GM21390 (cell line): ENCODE measurements around the gene PHYKPL.
"Not testable (repeated sequence)": the region's sequence is repeated elsewhere in the genome, so short reads cannot be mapped to it uniquely, and the experiment has no call there.

ENCODE experiments used
- ATAC-seq: cut with Tn5 transposase; IDR thresholded peaks from one replicate; pipeline ENCODE4 v1.9.1; 2021; ENCODE audit not compliant: unreplicated experiment

Gene PHYKPL

DNA sequence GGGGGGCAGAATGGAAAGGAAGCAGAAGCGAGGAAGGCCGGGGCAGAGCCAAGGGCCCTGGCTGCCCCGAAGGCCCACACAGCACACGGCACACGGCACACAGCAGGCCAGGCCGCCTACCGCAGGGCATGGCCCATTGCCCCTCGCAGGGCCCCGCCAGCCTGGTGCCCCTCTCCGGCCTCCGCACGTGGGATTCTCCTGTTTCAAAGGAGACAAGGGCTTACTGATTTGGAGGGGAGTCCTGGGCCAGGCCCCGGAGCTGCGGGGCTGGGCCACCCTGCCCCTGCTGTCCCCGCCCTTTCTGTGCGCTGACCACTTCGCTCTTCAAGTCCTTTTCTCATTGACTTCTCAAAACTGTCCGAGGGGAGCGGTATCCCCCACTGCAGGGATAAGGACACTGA, 7.7 kb upstream of the PHYKPL start:
- no peak for ATAC-seq

DNA sequence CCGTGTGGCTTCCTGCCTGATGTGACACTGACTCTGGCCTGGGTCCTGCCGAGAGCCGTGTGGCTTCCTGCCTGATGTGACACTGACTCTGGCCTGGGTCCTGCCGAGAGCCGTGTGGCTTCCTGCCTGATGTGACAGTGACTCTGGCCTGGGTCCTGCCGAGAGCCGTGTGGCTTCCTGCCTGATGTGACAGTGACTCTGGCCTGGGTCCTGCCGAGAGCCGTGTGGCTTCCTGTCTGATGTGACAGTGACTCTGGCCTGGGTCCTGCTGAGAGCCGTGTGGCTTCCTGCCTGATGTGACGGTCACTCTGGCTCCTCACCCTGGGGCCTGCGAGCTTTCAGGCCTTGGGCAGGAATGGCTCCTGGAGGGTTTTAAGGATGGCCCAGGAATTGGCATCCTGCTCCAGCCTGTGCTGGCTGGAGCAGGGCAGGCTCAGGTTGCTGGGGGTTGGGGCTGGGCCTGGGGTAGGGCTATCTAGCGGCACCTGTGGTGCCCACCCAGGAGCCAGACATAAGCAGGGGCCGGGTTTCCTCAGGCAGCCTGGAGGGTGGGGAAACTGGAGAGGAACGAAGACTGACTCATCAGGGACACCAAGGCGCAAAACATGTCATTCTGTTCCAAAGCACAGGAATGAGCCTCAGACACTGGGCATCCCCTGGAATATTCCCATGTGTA, 7.2 kb upstream of the PHYKPL start:
- ATAC-seq, result not testable (repeated sequence)

DNA sequence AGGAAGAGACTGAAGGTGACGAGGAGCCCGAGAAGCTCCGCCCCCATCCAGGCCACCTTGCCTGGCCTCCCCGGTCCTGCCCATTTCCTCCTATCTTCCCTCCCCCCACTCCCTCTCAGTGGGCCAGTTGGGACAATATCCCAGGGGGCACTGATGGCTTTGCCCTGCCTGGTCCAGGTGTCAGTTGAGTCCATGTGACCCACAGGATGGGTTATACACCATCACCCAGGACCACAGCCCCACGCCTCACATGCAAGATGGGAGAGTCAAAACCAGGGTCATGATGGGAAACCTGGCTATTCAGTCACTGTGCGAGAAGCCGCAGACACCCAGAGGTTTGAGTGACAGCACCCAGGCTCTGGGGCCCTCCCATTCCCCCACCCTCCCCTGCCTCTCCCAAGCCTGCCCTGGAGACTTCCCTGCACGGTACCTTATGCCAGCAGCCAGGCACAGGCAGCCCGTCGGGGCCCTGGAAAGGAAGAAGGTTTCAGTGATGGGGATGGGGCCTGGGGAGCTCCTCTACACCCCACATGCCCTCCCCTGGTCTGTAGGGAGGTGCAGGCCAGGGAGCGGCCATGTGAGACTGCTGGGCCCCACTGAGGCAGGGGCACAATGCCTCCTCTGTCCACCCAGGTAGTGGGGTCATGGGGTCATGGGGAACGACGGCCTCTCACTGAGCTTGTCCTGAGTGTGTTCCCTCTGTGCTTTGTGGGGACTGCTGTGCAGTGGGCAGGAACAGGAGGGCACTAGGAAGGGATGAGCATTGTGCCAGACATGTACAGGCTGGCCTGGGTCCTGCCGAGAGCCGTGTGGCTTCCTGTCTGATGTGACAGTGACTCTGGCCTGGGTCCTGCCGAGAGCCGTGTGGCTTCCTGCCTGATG, 6.3 kb upstream of the PHYKPL start:
- no peak for ATAC-seq

DNA sequence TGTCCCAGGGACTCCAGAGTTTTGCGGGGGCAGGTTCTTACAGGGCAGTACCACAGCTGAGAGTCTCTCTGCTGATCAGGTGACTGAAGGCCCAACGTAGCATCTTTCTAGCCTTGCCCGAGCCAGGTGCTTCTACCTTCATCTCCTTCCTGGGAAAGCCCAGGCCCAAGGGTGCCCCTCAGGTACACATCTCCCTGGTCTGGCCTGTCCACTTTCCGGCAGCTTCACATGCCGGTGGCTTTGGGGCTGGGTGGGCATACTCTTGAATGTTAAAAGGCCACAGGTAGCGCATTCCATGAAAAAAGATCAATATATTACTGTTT, 5.7 kb upstream of the PHYKPL start:
- no peak for ATAC-seq

DNA sequence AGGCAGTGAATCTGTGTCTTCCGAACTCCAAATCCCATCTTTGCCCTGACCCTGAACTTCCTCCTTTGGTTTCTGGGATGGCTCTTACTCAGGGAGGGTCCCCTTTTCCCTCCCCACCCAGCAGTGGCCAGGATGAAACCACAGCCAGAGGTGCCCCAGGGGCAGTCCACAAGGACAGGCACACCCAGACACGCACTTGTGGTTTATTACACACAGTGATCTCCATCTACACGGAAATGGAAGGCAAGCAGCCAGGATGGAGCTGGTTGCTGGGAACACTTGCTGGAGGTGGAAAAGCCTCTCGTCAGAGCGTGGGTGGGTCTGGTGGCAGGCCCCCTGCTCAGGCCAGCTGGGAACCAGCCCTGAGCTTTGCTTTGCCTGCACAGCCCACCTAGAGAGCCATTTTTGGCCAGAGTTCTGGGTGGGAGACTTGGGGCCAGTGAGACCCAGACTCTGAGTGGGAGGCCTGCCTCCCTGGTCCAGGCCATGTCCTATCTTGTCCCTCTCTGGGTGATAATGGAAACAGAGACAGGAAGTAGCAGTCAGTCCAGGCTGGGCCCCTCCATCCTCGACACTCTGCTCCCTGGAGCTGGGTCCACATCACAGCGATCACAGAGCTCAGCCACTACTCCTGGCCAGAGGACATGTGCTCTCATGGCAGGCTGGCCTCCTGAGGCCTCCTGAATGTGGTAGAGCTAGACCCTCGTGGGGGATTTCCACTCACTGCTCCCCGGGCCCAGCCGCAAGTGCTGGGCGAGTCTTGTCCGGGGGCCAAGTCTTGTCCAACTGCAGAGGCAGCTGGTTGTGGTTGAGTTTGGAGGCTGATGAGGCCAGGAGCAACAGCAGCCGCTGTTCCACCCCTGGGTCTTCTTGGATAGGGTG, 5.1 kb upstream of the PHYKPL start:
- ATAC-seq, result no peak

DNA sequence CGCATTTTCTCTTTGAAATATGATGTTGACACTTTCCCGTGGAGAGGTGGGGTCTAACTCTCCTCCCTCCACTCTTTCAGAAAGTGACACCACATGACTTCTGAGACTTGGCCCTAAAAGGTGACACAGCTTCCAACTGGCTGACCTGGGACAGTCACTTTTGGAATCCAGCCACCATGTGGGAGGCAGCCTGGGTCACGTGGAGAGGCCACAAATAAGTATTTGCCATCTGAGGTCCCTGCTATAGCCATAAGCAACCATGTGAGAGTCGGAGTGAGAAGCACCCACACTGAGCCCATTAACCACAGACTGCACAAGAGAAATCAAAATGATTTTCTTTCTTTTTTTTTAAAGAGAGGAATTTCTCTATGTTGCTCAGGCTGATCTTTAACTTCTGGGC, 4.1 kb upstream of the PHYKPL start:
- no peak for ATAC-seq

DNA sequence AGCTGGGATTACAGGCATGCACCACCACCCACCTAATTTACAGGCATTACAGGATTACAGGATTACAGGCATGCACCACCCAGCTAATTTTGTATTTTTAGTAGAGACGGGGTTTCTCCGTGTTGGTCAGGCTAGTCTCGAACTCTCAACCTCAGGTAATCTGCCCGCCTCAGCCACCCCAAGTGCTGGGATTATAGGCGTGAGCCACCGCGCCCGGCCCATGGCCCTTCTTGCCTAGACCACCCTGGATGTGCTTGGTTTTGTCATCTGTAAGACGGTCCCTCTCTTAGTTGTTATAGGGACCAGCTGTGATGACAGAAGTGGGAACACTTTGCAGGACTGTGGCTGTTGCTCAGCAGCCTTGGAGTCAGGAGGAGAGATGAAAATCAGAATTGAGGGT, 3.5 kb upstream of the PHYKPL start:
- ATAC-seq, result no peak

DNA sequence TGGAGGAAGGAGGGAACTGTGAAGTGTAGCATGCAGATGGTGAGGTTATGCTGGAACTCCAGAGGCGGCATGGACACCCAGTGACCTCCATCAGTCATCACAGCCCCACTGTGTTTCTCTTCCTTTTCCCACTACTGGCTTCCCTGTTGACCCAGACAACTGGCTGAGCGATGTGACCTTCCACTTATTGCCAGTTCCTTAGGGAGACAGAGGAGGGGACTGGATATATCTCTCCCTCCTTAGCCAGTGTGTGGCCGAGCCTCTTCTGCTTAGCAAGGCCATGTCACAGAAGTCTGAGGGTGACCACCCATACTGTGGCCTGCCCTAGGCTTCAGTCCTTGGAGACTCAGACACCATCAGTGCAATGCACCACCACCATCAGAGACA, 3.0 kb upstream of the PHYKPL start:
- ATAC-seq, result no peak

DNA sequence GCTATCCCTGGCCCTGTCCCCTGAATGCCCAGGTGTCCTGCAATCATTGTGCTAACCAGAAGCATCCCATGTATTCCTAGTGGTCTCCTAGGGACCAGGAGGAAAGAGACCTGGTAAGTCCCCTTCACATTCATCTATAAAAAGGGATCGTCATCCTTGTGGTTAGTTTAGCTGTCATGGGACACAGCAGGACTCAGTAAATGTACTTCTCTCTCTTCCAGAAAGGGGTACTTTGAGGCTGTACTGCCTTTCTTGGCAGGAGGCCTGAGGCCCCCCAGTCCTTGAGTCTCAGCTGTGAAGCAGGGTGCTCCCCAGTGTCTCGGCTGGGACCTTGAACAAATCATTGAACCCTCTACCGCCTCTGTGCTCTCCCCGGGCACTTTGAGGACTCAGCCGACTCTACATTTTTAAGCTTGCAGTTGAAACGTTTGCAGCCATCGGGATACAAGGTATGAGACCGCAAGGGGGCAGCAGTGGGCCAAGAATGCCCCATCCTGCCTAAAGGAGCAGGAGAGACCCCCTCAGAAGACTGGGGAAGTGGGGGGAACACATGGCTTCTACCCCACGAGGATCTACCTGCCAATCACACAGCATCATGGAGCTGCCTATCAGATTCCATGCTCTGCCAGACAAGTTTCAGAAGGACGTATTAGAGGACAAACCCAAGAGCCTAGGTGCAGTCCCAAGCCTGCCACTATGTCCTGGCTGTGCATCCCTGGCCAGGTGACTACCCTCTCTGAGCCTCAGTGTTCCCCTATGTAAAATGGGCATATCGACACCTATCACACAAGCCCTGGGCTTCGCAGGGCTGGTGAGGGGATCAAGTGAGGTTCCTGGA, 2.4 kb upstream of the PHYKPL start:
- no peak for ATAC-seq

DNA sequence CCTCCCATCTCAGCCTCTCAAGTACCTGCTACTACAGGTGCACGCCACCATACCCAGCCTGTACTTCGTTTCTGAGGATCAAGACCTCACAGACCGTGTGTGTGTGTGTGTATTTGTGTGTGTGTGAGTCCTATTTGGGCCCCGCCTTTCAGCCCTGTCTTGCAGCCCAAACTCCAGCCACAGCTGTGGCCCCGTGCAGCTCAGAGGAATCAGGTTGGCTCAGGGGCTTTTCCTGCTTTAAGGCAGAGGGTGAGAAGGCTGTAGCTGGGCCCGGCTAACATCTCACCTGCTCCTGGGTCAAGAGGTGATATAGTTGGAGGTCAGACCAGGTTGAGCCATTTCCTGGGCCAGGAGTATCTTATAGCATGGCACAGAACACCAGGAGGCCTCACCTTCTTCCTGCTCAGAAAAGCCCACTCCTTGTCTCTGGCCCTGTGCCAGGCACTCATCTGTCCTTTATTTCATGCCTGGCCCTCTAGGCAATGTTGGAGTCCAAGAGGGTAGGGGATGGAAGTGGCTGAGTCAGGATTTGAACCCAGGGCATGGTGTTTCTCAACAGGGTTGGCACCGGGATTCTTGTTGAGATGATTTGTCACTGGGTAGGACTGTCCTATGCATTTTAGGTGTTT, 1.6 kb upstream of the PHYKPL start:
- no peak for ATAC-seq

DNA sequence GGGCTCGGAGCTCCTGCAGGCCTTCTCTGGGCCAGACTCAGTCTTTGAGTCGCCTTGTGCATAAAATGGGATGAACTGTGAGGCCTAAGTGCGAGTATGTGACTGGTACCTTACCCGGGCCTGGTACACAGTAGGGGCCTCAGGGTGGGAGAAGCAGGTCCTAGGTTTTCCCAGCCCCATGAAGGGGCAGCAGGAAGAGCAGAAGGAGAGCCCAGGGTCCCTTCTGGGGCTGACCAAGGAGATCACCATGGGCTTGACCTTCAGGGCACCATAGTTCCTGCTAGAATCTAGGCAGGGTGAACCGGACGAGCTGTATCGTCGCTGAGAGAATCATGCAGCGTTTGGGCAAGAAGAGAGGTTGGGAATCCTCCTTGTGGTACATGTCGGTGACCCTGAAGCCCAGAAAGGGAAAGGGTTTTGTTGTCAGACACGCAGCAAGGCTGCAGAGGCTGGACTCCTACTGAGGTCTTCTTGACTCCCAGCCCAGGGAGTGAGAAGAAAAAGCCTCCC, 373 bp upstream of the PHYKPL start:
- no peak for ATAC-seq

DNA sequence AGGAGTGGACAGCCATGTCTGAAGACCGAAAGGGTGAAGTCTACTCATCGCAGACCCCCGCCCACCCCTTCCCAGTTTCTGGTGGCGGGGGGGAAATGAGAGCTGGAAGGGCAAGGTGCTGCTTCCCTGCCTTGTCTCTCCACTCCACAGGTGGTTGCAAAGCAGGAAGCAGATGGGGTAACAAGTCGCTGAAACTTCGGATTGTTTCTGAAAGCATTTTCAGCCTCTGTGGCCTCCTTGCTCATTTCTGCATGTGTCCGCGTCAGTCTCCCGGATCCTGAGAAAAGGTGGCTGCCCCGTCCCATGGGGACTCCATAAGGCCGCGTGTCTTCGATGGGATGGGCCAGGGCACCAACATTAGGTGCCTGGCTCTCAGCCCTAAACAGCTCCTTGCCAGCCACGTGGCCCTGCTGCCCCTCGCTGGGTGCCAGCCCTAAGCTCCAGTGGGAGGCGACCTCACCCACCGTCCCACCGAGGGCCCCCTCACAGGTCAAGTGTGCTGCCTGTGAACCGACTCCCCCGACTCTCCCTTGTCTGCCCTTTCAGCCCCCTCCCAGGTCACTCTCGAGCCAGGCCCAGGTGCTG, 971 bp downstream of the PHYKPL start:
- no peak for ATAC-seq

DNA sequence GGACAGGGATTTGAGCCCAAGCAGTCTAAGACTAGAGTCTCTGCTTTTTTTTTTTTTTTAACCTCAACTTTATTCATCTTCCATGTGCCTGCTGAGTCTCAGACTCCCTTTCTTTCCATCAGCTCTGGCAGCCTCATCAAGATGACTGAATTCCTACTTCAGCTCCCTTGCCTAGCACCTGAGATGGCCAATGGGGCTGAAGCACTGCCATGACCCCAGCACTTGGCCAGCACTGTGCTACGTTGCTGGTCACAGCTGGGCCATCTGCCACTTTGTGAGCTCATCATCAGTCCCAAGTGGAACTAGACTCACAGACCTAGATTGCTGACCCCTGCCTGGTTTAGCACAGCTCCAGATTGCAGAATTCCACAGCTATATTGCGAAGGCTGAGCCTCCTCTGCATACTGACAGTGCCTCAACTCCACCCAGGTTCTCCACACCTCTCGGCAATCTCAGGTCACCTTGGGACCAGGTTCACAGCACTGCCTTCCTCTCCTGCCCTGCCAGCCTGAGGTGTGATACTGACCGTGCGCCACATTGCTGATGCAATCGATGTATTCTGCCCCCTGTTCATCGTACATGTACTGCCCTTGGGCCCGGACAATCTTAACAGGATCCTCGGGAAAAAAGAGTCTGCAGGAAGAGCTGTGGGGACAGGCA, 1.6 kb downstream of the PHYKPL start:
- no peak for ATAC-seq

DNA sequence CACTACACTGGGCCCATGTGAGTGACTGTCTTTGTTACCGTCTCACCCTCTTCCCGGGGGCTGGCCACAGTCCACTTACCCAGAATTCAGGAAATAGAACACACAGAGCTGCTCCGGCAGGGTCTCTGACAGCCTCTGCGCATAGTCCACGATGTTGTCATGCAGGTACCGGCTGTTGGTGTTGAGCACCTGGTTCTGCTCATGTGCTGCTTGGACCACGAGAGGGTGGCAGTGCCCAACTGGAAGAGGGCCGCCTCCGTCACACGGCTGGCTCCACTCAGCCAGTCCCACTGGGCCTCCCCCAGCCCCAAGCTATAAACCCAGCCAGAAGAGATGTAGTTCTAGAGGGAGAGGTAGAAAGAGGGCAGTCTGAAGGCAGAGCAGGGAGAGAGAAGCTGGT, 2.7 kb downstream of the PHYKPL start:
- ATAC-seq, result no peak

DNA sequence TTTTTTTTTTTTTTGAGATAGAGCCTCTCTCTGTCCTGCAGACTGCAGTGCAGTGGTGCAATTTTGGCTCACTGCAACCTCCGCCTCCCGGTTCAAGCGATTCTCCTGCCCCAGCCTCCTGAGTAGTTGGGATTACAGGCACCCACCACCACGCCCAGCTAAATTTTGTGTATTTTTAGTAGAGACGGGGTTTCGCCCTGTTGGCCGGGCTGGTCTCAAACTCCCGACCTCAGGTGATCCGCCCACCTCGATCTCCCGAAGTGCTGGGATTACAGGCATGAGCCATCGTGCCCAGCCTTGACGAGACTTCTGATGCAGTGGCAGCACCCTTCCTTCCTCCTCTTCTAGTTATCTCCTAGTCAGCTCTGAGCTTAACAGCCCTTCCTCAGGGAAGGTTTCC, 3.5 kb downstream of the PHYKPL start:
- ATAC-seq, result not testable (repeated sequence)

DNA sequence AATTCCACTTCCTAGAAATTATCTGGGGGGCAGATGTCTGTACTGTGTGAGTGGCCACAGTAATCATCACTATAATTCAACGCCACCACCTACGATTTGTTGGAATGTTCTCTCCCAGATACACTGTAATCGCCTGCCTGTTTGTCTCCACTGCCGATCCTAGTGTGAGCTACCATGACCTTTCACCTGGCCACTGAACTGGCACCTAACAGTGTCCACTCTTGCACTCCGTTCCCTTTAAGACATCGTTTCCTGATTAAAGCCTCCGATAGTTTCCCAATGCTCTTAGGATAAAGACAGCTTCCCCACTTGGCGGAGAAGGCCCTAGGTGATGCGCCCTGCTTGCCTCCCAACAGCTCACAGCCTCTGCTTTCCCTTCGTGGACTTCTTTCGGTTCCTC, 4.0 kb downstream of the PHYKPL start:
- ATAC-seq, result no peak

DNA sequence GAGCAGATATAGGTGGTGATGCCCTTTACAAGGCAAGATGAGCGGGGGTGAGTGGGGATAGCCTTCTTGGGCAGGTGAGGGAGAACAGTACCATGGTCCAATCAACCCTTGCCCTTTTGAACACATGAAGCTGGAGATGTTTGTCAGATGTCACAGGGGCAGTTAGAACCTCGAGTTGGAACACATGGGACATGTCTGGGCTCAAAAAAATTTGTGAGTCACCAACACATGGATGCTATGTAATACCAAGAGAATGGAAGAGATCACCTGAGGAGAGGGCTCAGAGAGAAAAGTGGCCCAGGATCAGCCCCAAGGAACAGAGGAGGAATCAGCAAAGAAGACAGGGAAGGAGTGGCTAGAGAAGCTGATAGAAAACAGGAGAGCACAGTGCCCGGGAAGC, 4.7 kb downstream of the PHYKPL start:
- ATAC-seq, result no peak

DNA sequence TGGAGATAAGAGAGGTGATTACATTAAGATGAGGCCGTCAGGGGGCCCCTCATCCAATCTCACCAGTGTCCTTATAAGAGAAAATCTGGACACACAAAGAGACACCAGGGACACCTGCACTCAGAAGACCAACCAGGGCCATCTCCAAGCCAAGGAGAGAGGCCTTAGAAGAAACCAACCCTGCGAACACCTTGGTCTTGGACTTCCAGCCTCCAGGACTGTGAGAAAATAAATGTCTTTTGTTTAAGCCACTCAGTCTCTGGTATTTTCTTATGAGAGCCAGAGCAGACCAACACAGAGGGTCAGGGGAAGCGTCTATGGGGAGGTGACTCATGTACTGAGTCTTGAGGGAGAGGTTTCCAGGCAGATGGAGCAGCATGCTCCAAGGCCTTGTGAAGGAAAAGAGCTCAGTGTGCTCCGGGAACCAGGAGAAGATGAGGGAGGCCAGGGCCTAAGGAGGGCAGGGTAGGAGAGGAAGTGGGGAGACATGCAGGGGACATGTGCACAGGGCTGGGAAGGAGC, 5.4 kb downstream of the PHYKPL start:
- ATAC-seq, result no peak

DNA sequence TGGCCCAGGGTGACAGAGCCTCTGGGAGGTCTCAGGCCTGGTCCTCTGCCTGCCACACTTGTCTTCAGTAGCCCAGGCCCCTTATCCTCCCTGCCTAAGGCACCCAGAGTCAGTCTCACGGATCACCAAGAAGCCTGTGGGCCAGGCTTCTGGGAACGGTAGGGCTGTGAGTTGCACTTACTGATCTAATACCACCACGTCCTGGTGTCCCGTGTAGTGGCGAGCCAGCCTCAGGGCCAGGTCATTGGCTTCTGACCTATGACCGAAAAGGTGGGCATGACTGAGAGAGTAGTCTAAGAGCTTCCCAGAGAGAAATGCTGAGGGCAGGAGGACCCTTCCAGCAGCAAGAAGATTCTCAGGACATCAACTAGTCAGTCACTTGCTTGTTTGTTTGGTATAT, 7.4 kb downstream of the PHYKPL start:
- ATAC-seq, result no peak
